Measurements from ENCODE around the gene GATAD2B.

GATAD2B gene

DNA sequence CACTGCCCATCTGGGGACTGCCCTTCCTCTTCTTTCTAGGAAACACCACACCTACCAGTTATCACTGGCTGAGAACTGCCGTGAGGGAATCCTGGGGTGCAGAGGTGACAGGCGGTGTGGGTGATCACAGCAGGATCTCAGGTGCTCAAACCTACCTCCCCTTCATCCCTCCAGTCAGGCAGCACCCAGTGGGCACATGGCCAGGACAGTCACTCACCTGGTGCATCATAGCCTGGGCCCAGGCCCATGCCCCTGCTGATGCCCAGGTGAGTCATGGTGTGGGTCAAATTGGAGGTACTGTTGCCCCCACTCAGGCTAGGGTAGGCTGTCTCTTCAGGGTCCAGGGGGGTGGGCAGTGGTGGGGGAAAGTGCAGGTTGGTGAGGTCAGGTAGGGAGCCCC, 29.0 kb upstream of the GATAD2B start:
- DNase-seq (ENCODE audit: low read depth, low spot score), result no peak

DNA sequence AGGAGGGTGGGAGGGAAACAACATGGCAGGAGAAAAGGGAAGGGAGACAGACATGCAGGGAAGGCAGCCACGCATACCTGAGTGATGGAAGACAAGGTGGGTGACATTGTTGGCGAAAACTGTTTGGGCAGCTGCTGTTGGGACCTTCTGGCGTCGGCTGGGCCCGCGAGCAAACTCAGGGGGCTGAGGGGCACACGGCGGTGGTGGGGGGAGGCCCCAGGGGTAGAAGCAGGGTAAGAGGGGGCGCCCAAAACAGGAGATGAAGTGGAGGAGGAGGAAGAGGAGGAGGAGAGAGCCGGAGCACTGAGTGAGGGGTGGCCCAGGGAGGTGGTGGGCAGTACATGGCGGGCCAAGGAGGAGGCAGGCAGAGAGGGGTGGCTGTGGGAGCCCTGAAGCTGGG, 28.4 kb upstream of the GATAD2B start:
- DNase-seq (ENCODE audit: low read depth, low spot score), result no peak

DNA sequence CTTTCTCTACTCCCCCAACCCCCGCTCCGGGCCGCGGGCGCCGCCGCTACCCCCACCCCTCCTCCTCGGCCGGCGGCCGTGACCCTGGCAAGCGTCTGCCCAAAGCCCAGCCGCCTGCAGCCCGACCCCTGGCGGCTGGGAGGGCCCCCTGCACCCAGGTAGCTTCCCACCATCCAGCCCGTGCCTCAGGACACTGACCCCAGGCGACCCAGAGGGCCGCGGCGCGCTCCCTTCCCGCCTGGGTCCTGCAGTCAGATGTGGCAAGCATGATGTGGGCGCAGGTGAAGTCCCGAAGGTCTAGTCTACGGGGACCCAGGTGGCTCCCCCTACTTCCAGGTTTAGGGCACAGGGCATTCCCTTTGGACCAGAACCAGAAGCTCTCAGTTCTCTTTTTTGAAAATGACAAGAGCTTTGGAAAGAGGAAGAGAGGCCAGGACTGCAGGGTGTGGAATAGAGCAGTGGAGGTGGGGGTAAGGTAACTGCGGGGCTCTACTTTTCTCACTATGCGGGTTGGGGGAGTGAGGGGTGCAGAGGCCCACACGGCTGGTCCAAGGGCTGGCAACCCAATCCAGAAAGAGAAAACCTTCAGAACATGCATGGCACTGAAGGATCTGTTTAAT, 24.0 kb upstream of the GATAD2B start, which contains the start of gene DENND4B:
DENND4B (minus strand) TSS at position 97 of the 620 bp plus-strand sequence. CDS start 2,344 bp downstream, outside the sequence.
- DNase-seq (ENCODE audit: low read depth, low spot score), result no peak

- no peak for DNase-seq (ENCODE audit: low read depth, low spot score)
Measured at GRCh38 chr1:153945795-153946621, 23.2 kb upstream of the GATAD2B start.

DNA sequence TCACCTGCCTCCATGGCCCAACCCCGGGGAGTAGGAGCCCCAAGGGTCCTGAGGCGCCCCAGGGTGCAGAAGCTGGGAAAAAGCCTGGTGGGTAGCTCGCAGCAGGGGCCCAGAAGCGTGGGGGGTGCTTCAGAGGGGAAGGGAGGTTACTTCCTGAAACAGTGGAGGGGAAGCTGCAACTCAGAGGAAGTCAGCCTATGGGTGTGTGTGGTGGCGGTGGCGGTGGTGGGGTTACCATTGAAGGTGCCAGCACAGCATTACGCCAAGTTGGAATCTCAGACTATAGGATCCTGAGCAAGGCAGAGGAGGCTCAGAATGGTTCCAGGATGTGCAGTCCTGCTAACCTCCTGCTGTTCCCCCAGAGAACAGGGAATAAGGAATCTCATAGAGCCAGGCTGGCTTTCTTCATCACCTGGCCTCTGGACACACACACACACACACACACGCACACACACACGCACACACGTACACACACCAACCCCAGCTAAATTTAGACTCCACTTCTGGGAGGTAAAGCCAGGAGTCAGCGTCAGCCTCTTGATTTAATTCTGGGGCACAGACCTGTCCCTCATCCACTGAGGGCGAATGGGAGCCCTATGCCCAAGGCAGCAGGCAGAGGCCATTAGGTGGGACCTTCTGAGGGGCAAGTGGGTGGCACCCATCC, 22.5 kb upstream of the GATAD2B start:
- no peak for DNase-seq (ENCODE audit: low read depth, low spot score)

- no peak for DNase-seq (ENCODE audit: low read depth, low spot score)
Measured at GRCh38 chr1:153944827-153945117, 22.0 kb upstream of the GATAD2B start.

GRCh38 chr1:153944005-153944826, 21.4 kb upstream of the GATAD2B start:
- no peak for DNase-seq (ENCODE audit: low read depth, low spot score)

DNA sequence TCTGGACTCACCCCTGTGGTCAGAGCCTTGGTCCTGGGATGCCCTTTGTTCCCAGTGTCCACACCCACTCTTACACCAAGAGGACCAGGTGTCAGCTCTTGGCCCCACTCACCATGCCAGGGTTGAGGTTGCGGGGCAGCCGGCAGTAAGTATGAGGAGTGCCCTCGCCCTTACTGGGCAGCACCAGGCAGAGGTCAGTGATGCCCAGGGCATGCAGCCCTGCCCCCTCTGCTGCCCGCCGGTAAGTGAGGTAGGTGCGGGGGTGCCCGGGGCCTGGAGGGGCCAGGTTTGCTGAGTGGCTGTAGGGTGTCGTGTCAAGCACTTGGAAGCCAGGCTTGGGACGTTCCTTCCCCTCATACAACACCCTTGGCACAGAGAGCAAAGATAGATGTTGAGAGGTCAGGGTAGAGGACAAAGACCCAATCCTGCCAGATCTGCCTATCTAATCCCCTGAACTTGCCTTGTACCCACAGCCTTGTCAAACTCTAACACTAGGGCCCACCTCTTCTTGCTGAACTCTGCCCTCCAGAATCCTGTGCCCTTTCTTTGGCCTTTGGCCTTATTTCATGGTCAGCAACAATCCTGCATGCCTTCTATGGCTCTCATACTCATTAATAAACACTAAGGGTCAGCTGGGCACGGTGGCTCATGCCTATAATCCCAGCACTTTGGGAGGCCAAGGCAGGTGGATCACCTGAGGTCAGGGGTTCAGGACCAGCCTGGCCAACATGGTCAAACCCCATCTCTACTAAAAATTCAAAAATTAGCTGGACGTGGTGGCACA, 20.2 kb upstream of the GATAD2B start:
- no peak for DNase-seq (ENCODE audit: low read depth, low spot score)

GRCh38 chr1:153941826-153942725, 19.3 kb upstream of the GATAD2B start:
- DNase-seq (ENCODE audit: low read depth, low spot score), result no peak

DNA sequence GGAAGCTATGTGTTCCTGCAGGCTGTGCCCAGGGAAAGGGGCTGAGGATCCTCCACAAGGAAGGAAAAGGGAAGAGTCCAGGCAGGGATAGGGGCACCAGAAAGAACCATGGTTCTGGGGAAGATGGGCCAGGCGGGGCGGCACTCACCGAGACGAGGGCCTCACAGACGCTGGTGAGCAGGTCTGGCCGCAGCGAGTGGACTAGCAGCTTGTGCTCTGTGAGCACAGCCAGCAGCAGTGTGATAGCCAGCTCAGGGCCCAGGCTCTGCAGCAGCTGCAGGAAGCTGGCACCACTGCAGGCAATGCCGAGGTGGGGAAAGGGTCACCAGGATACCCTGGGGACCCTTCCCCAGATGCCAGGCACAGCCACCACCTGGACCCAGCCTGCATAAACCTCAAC, 18.0 kb upstream of the GATAD2B start:
- DNase-seq (ENCODE audit: low read depth, low spot score), result no peak

DNA sequence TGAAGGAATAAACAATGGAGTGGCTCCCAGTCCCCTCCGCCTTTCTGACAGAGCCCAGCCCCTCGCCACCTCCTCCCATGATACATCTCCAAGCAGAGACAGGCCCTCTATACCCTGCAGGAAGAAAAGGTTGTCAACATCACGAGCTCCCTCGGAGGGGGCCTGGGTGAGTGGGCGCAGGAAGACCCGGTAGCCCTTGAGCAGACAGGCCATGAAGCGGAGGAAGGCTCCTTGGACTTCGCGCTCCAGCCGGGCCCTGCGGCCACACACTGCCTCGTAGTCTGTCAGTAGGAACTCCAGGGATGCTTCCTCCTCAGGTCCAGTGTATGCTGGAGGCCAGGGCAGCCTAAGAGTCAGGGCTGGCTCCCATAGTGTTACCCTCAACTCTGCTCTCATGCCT, 16.7 kb upstream of the GATAD2B start:
- DNase-seq (ENCODE audit: low read depth, low spot score), result no peak

DNA sequence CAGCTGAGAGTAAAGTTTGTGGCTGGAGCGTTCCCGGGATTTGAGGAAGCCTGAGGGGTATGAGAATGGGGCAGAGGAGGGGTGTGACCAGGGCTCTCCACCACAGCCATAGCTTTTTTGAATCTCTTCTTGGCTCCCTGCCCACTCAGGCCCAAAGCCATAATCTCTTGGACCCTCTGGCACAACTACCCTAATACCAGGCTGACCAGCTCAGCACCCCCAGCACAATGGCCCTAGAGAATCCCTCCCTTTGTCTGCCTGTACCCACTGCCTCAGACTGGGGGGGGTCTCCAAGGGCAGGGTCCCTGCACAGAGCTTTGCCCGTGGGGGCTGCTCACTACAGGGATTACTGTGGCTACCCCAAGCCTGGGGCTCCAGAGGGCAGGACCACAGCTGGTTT, 16.2 kb upstream of the GATAD2B start:
- no peak for DNase-seq (ENCODE audit: low read depth, low spot score)

- no peak for DNase-seq (ENCODE audit: low read depth, low spot score)
Measured at GRCh38 chr1:153937331-153937730, 14.6 kb upstream of the GATAD2B start.

DNA sequence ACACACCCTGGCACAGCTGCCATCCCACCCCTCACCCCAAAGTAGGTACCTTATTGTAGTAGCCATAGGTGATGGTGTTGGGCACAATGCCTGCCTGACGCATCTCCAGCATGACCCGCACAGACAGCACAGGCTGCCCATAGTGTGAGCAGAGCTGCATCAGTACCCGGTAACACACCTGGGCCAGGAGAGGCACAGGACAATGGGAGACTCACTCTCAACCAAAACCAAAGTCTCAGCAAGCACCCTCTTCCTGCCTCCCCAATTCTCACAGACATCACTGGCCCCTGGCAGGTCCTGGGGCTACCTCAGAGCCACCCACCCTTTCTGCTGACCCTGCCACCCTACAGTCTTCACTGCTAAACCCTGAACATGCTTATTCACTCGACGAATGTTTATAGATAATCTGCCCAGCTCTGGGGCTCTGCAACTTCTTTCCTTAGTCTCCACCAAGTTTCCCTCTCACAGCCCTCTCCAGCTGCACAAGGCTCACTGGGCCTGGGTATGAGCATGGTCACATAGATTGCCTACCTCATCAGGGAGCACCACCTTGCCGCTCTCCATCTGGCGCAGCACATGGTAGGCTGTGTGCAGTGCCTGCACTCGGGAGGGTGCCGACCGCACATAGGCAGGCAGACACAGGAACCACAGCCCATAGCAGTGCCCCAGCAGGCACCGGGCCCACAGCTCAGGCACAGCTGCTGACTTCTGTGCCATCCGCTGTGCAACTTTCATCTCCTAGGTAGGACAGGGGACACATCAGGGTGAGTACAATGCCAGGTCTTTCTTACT, 13.4 kb upstream of the GATAD2B start:
- DNase-seq (ENCODE audit: low read depth, low spot score), result no peak

GRCh38 chr1:153934746-153935145, 12.0 kb upstream of the GATAD2B start:
- DNase-seq (ENCODE audit: low read depth, low spot score), result no peak

GRCh38 chr1:153933955-153934354, 11.2 kb upstream of the GATAD2B start:
- no peak for DNase-seq (ENCODE audit: low read depth, low spot score)

DNA sequence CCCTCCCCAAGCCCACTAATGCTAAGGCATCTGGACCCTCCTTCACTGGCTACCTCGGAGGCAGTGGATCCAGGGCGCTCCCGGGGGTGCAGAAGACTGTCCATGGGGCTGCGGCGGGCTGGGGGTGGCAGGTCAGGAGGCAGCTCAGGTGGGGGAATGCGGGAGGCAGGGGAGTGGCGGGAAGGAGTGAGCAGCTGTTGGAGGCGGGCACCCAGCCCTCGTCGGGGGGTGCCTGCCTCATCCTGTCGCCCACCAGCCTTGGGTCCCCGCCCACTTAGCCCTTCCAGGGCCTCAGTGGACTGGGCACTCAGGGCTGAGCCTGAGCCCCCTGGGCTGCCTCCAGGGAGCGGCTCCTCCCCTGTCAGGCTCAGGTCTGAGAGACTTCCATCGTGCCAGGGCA, 10.7 kb upstream of the GATAD2B start:
- no peak for DNase-seq (ENCODE audit: low read depth, low spot score)

DNA sequence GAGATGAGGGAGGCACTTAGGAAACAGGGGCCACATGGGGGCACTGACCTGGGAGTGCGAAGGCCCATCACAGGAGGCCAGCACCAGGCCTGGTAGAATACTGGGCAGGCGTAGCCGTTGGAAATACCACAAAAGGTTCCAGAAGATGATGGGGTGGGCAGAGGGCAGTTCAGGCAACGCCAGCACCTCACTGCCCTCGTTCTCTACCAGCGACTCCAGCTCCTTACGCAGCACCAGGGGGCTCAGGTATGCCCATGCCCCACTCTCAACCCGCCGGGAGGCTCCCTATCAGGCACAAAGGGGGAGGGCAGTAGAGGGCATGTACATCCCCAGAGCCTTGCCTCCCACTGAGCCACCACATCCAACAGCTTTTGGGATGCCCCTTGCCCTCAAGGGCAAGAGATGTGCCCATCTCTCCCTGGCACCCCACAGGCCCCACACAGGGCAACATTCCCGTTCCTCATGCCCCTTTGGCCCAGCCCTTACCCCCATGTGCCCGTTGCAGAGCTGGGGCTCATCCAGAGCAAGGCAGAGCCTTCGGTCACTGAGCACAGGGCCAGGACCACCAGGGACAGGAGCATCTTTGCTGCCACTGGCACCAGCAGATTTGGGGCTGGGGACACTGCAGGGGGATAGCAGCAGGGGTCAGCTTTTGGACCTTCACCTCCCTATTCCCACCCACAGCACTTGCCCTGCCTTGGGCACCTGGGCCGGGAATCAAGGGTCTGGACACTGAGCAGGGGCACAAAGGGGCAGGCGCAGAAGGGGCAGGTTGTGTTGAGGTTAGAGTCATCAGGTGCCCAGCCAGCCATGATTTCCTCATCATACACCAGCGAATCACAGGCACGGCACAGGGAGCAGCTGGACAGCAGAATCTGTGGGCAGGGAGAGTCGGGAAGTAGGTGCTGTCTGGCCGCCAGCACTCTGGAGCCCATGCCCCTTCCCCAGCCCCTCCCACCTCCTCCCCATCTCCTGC, 9.7 kb upstream of the GATAD2B start:
- DNase-seq (ENCODE audit: low read depth, low spot score), result no peak
